ENCODE measurements around the gene GPC5. TPM values are rescaled to one million over a fixed set of nuclear protein-coding genes. Genes with fewer than 3 reads are reported as not detected.
"Not testable (repeated sequence)": the region's sequence is repeated elsewhere in the genome, so short reads cannot be mapped to it uniquely, and the experiment has no call there.

Gene GPC5
- total RNA-seq, 1 donor from 2014 or later = 2.5 TPM

DNA sequence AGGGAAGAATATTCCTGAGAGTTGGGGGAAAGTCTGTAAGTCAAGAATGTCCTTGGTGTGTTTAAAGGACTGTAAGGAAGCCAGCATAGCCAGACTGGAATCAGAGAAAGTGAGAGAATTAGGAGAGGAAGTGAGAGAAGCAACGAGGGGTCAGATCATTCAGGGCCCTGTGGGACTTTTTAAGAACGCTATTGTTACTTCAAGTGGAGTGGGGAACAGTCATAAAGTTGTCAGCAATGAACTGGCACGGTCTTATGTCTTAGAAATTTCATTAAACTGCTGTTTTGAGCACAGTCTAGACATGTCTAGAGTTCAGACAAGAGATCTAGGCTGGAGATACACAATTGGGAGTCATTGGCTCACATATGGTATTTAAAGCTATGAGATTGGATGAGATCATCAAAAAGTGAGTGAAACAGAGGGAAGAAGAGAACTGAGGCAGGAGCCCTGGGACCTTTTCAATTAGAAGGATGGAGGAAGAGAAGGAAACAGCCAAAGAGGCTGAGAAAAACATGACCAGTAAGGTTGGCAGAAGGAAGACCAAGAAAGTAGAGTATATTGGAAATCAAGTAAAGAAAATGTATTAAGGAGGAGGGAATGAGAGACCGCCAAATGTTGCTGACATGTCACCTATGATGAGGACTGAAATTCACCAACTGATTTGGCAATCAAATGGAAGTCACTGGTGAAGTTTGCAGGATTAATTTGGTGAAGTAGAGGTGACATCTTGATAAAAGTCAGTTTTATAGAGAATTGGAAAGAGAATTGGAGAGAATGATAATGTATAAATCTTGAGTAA is 263.5 kb downstream of the GPC5 start:
- no peak for DNase-seq (ENCODE audit: low spot score in 2 of 2, unreplicated experiment in 2 of 2)
- Mint-ChIP-seq H3K4me3 (no peak overlapping the region), H3K27me3 (ENCODE audit: low read depth) (no peaks in the 10 kb centered on the region), H3K9me3 (no peaks in the 10 kb centered on the region), H3K4me1 (no peaks in the 10 kb centered on the region), H3K27ac (no peak overlapping the region), H3K36me3 (no peaks in the 10 kb centered on the region)
- TF ChIP-seq CTCF (IDR thresholded peaks at IDR 0.05; ENCODE audit: unreplicated experiment) = no peak

DNA sequence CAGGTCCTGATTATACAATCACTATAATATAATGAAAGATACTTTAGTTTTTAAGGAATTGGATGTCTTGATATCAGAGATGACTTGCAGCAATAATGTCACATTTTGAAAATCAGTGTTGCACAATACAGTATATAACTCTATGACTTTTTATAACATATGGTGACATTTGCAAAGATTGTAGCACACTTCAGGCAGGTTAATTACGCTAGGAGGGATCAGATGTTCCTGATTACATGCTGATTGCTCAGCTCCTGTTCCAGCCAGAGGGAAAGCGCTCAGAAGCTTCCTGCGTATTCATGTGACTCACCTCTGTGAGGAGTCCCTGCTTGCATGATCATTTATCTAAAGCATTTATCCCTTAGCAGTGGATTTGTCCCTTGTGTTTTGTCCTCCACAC is 265.6 kb downstream of the GPC5 start:
- H3K36me3 Mint-ChIP-seq = no peaks in the 10 kb centered on the region

GRCh38 chr13:91667486-91667885 is 269.1 kb downstream of the GPC5 start:
- peaks cover 6% of the 10 kb centered on the region for H3K4me1 Mint-ChIP-seq
- no peaks in the 10 kb centered on the region for H3K9me3 Mint-ChIP-seq
- no peak for DNase-seq (ENCODE audit: low spot score in 2 of 2, unreplicated experiment in 2 of 2)
- no peaks in the 10 kb centered on the region for H3K27me3 Mint-ChIP-seq (ENCODE audit: low read depth)
- H3K27ac Mint-ChIP-seq = no peak overlapping the region
- no peak for TF ChIP-seq CTCF (IDR thresholded peaks at IDR 0.05; ENCODE audit: unreplicated experiment)
- no peaks in the 10 kb centered on the region for H3K36me3 Mint-ChIP-seq
- H3K4me3 Mint-ChIP-seq = no peak overlapping the region

More for the DNA sequence above, 265.6 kb downstream of the GPC5 start:
- TF ChIP-seq CTCF (IDR thresholded peaks at IDR 0.05; ENCODE audit: unreplicated experiment) = no peak
- Mint-ChIP-seq H3K27ac (no peak overlapping the region), H3K27me3 (ENCODE audit: low read depth) (no peaks in the 10 kb centered on the region), H3K9me3 (no peaks in the 10 kb centered on the region), H3K4me1 (no peaks in the 10 kb centered on the region), H3K4me3 (no peak overlapping the region)
- DNase-seq (ENCODE audit: low spot score in 2 of 2, unreplicated experiment in 2 of 2) = no peak

GRCh38 chr13:91668866-91669495 is 270.6 kb downstream of the GPC5 start:
- no peak for DNase-seq (ENCODE audit: low spot score in 2 of 2, unreplicated experiment in 2 of 2)
- Mint-ChIP-seq H3K27me3 (ENCODE audit: low read depth) (no peaks in the 10 kb centered on the region), H3K36me3 (no peaks in the 10 kb centered on the region), H3K9me3 (no peaks in the 10 kb centered on the region), H3K27ac (no peak overlapping the region), H3K4me1 (peaks cover 6% of the 10 kb centered on the region), H3K4me3 (no peak overlapping the region)
- no peak for TF ChIP-seq CTCF (IDR thresholded peaks at IDR 0.05; ENCODE audit: unreplicated experiment)

- not testable (repeated sequence) for H3K27me3 Mint-ChIP-seq (ENCODE audit: low read depth); H3K27ac Mint-ChIP-seq; DNase-seq (ENCODE audit: low spot score in 2 of 2, unreplicated experiment in 2 of 2); H3K4me1 Mint-ChIP-seq; H3K9me3 Mint-ChIP-seq; H3K4me3 Mint-ChIP-seq; H3K36me3 Mint-ChIP-seq
Measured at GRCh38 chr13:91674347-91674746, 275.9 kb downstream of the GPC5 start.

DNA sequence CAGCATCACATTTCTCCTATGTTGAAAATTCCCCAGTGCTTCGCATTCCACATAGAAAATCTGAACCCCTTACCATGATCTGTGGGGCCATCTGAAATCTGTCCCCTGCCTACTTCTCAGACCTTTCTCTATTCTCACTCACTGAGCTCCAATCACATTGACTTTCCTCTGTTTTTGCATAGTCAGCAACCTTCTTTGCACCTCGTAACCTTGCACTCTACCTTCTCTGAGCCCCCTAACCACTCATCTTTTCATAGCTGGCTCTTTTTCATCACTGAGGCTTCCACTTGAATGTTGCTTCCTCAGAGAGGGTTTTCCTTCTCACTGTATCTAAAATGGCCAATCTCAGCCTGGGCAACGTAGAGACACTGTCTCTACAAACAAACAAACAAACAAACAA is 286.3 kb downstream of the GPC5 start:
- H3K4me3 Mint-ChIP-seq = no peak overlapping the region
- no peak for DNase-seq (ENCODE audit: low spot score in 2 of 2, unreplicated experiment in 2 of 2)
- H3K27ac Mint-ChIP-seq = no peak overlapping the region
- no peaks in the 10 kb centered on the region for H3K36me3 Mint-ChIP-seq
- peaks cover 14% of the 10 kb centered on the region for H3K27me3 Mint-ChIP-seq (ENCODE audit: low read depth)
- no peak for TF ChIP-seq CTCF (IDR thresholded peaks at IDR 0.05; ENCODE audit: unreplicated experiment)
- H3K9me3 Mint-ChIP-seq = no peaks in the 10 kb centered on the region
- H3K4me1 Mint-ChIP-seq = no peaks in the 10 kb centered on the region
